ENCODE measurements around the gene ZCCHC7.

DNA sequence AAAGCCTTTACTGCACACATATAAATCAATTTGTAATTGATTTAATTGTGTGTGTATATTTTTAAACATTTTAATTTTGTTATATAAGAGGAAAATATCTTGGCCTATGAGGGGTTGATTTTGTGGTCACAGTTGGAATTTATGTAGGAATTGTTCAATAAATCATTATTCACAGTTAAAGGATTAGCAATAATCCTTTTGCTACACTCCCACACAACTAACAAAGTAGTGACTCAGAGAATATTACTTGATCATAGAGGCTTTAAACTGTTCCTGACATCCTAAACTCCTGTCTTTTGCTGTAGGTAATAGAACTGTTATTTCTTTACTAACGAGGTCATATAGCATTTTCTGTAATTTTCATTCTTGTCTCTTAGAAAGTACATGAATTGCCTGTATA is 95.5 kb downstream of the ZCCHC7 start:
- TF ChIP-seq GABPA (IDR thresholded peaks at IDR 0.05; ENCODE audit: low read depth) = no peak
- TF ChIP-seq, protein P1, sequence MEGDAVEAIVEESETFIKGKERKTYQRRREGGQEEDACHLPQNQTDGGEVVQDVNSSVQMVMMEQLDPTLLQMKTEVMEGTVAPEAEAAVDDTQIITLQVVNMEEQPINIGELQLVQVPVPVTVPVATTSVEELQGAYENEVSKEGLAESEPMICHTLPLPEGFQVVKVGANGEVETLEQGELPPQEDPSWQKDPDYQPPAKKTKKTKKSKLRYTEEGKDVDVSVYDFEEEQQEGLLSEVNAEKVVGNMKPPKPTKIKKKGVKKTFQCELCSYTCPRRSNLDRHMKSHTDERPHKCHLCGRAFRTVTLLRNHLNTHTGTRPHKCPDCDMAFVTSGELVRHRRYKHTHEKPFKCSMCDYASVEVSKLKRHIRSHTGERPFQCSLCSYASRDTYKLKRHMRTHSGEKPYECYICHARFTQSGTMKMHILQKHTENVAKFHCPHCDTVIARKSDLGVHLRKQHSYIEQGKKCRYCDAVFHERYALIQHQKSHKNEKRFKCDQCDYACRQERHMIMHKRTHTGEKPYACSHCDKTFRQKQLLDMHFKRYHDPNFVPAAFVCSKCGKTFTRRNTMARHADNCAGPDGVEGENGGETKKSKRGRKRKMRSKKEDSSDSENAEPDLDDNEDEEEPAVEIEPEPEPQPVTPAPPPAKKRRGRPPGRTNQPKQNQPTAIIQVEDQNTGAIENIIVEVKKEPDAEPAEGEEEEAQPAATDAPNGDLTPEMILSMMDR (IDR thresholded peaks at IDR 0.05; ENCODE audit: insufficient read depth, low read length) = no peak
- TF ChIP-seq, protein P2, sequence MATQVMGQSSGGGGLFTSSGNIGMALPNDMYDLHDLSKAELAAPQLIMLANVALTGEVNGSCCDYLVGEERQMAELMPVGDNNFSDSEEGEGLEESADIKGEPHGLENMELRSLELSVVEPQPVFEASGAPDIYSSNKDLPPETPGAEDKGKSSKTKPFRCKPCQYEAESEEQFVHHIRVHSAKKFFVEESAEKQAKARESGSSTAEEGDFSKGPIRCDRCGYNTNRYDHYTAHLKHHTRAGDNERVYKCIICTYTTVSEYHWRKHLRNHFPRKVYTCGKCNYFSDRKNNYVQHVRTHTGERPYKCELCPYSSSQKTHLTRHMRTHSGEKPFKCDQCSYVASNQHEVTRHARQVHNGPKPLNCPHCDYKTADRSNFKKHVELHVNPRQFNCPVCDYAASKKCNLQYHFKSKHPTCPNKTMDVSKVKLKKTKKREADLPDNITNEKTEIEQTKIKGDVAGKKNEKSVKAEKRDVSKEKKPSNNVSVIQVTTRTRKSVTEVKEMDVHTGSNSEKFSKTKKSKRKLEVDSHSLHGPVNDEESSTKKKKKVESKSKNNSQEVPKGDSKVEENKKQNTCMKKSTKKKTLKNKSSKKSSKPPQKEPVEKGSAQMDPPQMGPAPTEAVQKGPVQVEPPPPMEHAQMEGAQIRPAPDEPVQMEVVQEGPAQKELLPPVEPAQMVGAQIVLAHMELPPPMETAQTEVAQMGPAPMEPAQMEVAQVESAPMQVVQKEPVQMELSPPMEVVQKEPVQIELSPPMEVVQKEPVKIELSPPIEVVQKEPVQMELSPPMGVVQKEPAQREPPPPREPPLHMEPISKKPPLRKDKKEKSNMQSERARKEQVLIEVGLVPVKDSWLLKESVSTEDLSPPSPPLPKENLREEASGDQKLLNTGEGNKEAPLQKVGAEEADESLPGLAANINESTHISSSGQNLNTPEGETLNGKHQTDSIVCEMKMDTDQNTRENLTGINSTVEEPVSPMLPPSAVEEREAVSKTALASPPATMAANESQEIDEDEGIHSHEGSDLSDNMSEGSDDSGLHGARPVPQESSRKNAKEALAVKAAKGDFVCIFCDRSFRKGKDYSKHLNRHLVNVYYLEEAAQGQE (IDR thresholded peaks at IDR 0.05; ENCODE audit: insufficient replicate concordance, low read depth) = no peak

Data from HL-60 (cell line).